SU-DHL-6 (cell line): ENCODE measurements around the gene PUDP.

ENCODE experiments used
- H2AFZ ChIP-seq: fragments of 200-600 bp; sonication (generic); 2 replicates; pipeline ENCODE4 v1.6.1; 2014; ENCODE audit warnings: low read depth, mild to moderate bottlenecking, moderate library complexity, mixed read lengths, antibody characterized with exemption, low read length; ENCODE audit not compliant: severe bottlenecking
- H3F3A ChIP-seq: fragments of 200-600 bp; shearing (Covaris generic); 2 replicates; pipeline ENCODE4 v1.6.0; 2016; ENCODE audit warnings: antibody characterized with exemption, mild to moderate bottlenecking; ENCODE audit not compliant: insufficient read depth
- H3K27ac ChIP-seq: fragments of 200-600 bp; sonication (generic); 2 replicates; pipeline ENCODE4 v1.5.1; 2016; ENCODE audit warnings: low read depth, mild to moderate bottlenecking, low read length, moderate library complexity, mixed read lengths
- H3K27me3 ChIP-seq: fragments of 200-600 bp; sonication (generic), shearing (Covaris generic); 2 replicates; pipeline ENCODE4 v1.6.0; 2014; ENCODE audit warnings: mild to moderate bottlenecking, low read length
- H3K36me3 ChIP-seq: fragments of 200-600 bp; sonication (generic); 2 replicates; pipeline ENCODE4 v1.6.1; 2014; ENCODE audit warnings: mild to moderate bottlenecking, low read length, mixed read lengths
- H3K4me2 ChIP-seq: fragments of 300-600, 200-600 bp; shearing (Covaris generic), sonication (generic); 2 replicates; pipeline ENCODE4 v1.6.0; 2014; ENCODE audit warnings: low read length, low read depth, mild to moderate bottlenecking; ENCODE audit not compliant: poor library complexity, severe bottlenecking
- H3K4me3 ChIP-seq: fragments of 200-600 bp; sonication (generic); 2 replicates; pipeline ENCODE4 v1.5.1; 2014; ENCODE audit warnings: antibody characterized with exemption, low read length, mild to moderate bottlenecking, mixed read lengths; ENCODE audit not compliant: insufficient read depth, poor library complexity, severe bottlenecking
- H3K79me2 ChIP-seq: fragments of 200-600 bp; sonication (generic); 2 replicates; pipeline ENCODE4 v1.6.1; 2014; ENCODE audit warnings: mild to moderate bottlenecking, low read length, moderate library complexity; ENCODE audit not compliant: insufficient read depth
- H3K9ac ChIP-seq: fragments of 200-600 bp; sonication (generic); 2 replicates; pipeline ENCODE4 v1.7.0; 2014; ENCODE audit warnings: mild to moderate bottlenecking, low read length
- H3K9me2 ChIP-seq: fragments of 200-600 bp; sonication (generic); replicated peaks from 2 replicates; pipeline ENCODE4 v1.6.1; 2014; ENCODE audit warnings: low read length; ENCODE audit not compliant: insufficient read depth
- H3K9me3 ChIP-seq: fragments of 200-600 bp; sonication (generic); 2 replicates; pipeline ENCODE4 v1.6.1; 2014; ENCODE audit warnings: low read length, mixed read lengths; ENCODE audit not compliant: insufficient read depth
- H4K20me1 ChIP-seq: fragments of 200-600 bp; sonication (generic); 2 replicates; pipeline ENCODE4 v1.6.1; 2014; ENCODE audit warnings: low read depth, mild to moderate bottlenecking, antibody characterized with exemption, low read length, moderate library complexity, mixed read lengths
- CTCF ChIP-seq: fragments of 200-600 bp; sonication (generic); IDR thresholded peaks from one replicate; pipeline ENCODE4 v1.5.1; 2017; ENCODE audit warnings: antibody characterized with exemption, mild to moderate bottlenecking, low read length, moderate library complexity; ENCODE audit not compliant: insufficient read depth, poor library complexity, severe bottlenecking
- EZH2phosphoT487 ChIP-seq: fragments of 200-600 bp; sonication (generic), shearing (Covaris generic); conservative IDR thresholded peaks from 2 replicates; pipeline ENCODE4 v1.6.1; 2018; ENCODE audit warnings: mild to moderate bottlenecking, antibody characterized with exemption, low read length, moderate library complexity, mixed read lengths

PUDP gene

GRCh38 chrX:7153231-7153630, 5.3 kb upstream of the PUDP start:
- H3K79me2 ChIP-seq = peaks cover 63% of the 10 kb centered on the region
- no peak overlapping the region for H3K9ac ChIP-seq
- no peak overlapping the region for H3K27ac ChIP-seq

GRCh38 chrX:7149411-7149810, 1.5 kb upstream of the PUDP start:
- H3K79me2 ChIP-seq = peaks cover 73% of the 10 kb centered on the region
- H3K4me3 ChIP-seq = peak overlapping the region; percentile 95
- H3F3A ChIP-seq = peaks cover 9% of the 10 kb centered on the region; the same call in 1 of the 2 replicates
- peak overlapping the region; percentile 96 for H3K9ac ChIP-seq
- no peaks in the 10 kb centered on the region for H3K9me3 ChIP-seq
- no peaks in the 10 kb centered on the region for H3K9me2 ChIP-seq
- H3K36me3 ChIP-seq = 0 out of 2 replicates have a peak, but pooled peaks cover under 1% of the 10 kb centered on the region
- no peaks in the 10 kb centered on the region for H4K20me1 ChIP-seq
- H3K27ac ChIP-seq = peak overlapping the region; percentile 89
- H3K4me2 ChIP-seq = peak overlapping the region; percentile 94
- TF ChIP-seq CTCF (no peak), EZH2phosphoT487 (no peak)
- no peaks in the 10 kb centered on the region for H3K27me3 ChIP-seq
- H2AFZ ChIP-seq = no peak overlapping the region

More at GRCh38 chrX:7153231-7153630, 5.3 kb upstream of the PUDP start:
- Histone ChIP-seq H3K4me2 (no peak overlapping the region), H3K36me3 (0 out of 2 replicates have a peak, but pooled peaks cover 4% of the 10 kb centered on the region), H3K4me3 (no peak overlapping the region), H3K9me2 (no peaks in the 10 kb centered on the region), H4K20me1 (no peaks in the 10 kb centered on the region), H3K9me3 (no peaks in the 10 kb centered on the region), H2AFZ (no peak overlapping the region), H3F3A (no peaks in the 10 kb centered on the region; the same call in 1 of the 2 replicates), H3K27me3 (no peaks in the 10 kb centered on the region)
- TF ChIP-seq EZH2phosphoT487 = no peak
- TF ChIP-seq CTCF = no peak

GRCh38 chrX:7147413-7147977, 458 bp downstream of the PUDP start, which contains the start of gene STS:
Gene STS (plus strand): TSS chrX:7147712. CDS start chrX:7253200, 105,488 bp downstream.
- Histone ChIP-seq H3K4me3 (peak within 1 kb of the TSS; percentile 95), H3K9me3 (no peaks in the 10 kb centered on the region), H3K79me2 (peaks cover 86% of the 10 kb centered on the region), H4K20me1 (no peaks in the 10 kb centered on the region), H3K9ac (peak within 1 kb of the TSS; percentile 96), H3K9me2 (no peaks in the 10 kb centered on the region), H3K36me3 (no peaks in the 10 kb centered on the region), H3K27me3 (no peaks in the 10 kb centered on the region), H3F3A (peaks cover 9% of the 10 kb centered on the region; the same call in 1 of the 2 replicates), H3K27ac (peak within 1 kb of the TSS; percentile 89), H3K4me2 (peak within 1 kb of the TSS; percentile 94), H2AFZ (no peak within 1 kb of the TSS)
- TF ChIP-seq EZH2phosphoT487 (no peak), CTCF (no peak)
